ENCODE measurements around the gene HSPA4. TPM values are rescaled to one million over a fixed set of nuclear protein-coding genes. Genes with fewer than 3 reads are reported as not detected.
"Not testable (repeated sequence)": the region's sequence is repeated elsewhere in the genome, so short reads cannot be mapped to it uniquely, and the experiment has no call there.

HSPA4 gene
- total RNA-seq, 2 donors from 2014 or later, result 245 to 287 TPM

DNA sequence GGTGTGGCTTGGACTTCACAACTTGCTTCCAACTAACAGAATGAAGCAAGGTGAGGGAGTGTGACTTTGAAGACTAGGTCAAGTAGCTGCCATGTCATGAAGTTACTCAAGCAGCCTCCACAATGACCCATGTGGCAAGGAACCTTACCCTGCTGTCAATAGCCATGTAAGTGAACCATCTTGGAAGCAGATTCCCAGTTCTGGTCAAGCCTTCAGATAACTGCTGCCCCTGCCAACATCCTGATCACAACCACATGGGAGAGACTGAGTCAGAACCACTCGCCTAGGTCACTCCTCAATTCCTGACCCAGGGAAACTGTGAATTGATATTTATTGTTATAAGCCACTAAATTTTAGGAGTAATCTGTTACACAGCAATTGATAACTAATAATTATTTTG, 36.3 kb upstream of the HSPA4 start:
- no peak overlapping the region for H3K27ac Mint-ChIP-seq
- peaks cover 4% of the 10 kb centered on the region for H3K9me3 ChIP-seq (ENCODE audit: control insufficient read depth, low read length)
- H3K4me3 ChIP-seq (ENCODE audit: low read length), result no peak overlapping the region
- TF ChIP-seq, protein P1, sequence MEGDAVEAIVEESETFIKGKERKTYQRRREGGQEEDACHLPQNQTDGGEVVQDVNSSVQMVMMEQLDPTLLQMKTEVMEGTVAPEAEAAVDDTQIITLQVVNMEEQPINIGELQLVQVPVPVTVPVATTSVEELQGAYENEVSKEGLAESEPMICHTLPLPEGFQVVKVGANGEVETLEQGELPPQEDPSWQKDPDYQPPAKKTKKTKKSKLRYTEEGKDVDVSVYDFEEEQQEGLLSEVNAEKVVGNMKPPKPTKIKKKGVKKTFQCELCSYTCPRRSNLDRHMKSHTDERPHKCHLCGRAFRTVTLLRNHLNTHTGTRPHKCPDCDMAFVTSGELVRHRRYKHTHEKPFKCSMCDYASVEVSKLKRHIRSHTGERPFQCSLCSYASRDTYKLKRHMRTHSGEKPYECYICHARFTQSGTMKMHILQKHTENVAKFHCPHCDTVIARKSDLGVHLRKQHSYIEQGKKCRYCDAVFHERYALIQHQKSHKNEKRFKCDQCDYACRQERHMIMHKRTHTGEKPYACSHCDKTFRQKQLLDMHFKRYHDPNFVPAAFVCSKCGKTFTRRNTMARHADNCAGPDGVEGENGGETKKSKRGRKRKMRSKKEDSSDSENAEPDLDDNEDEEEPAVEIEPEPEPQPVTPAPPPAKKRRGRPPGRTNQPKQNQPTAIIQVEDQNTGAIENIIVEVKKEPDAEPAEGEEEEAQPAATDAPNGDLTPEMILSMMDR (conservative IDR thresholded peaks at IDR 0.05), result no peak
- no peak for DNase-seq
- WGBS, 2 experiments (ENCODE audit: insufficient coverage in 1 of 2, insufficient read length in 1 of 2), result 88% methylated on average over 1 of the region's 1 CpG; no CpG with 5 or more reads in 1 of the 2 experiments
- no peak overlapping the region for H3K9ac ChIP-seq (ENCODE audit: extremely low read depth, low read length, poor library complexity, severe bottlenecking)
- no peak overlapping the region for H3K27ac ChIP-seq (ENCODE audit: low read depth, low read length)
- peaks cover 6% of the 10 kb centered on the region for H3K4me1 Mint-ChIP-seq
- H3K27me3 ChIP-seq (ENCODE audit: control insufficient read depth, insufficient read depth, low read length, poor library complexity, severe bottlenecking), result no peaks in the 10 kb centered on the region
- no peak overlapping the region for H3K4me3 Mint-ChIP-seq
- peaks cover 6% of the 10 kb centered on the region for H3K9me3 Mint-ChIP-seq
- peaks cover 52% of the 10 kb centered on the region for H3K36me3 ChIP-seq (ENCODE audit: control insufficient read depth, insufficient read depth, low read length)
- H3K36me3 Mint-ChIP-seq (ENCODE audit: low read depth), result peaks cover 48% of the 10 kb centered on the region
- no peaks in the 10 kb centered on the region for H3K4me1 ChIP-seq (ENCODE audit: control insufficient read depth, insufficient read depth, low read length)
- H3K27me3 Mint-ChIP-seq (ENCODE audit: insufficient read depth), result no peaks in the 10 kb centered on the region

DNA sequence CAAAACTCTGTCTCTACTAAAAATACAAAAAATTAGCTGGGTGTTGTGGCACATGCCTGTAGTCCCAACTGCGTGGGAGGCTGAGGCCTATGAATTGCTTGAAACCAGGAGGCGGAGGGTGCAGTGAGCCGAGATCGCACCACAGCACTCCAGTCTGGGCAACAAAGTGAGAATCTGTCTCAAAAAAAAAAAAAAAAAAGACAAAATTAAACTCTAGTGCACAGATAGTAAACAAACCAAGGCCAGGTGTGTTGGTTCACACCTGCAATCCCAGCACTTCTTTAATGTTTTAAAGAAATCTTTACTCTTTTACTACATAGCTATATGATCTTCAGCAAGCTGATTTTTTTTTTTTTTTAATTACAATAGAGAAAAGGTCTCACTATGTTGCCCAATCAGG, 33.8 kb upstream of the HSPA4 start:
- H3K9ac ChIP-seq (ENCODE audit: extremely low read depth, low read length, poor library complexity, severe bottlenecking), result no peak overlapping the region
- Mint-ChIP-seq H3K4me1 (peaks cover 6% of the 10 kb centered on the region), H3K27me3 (ENCODE audit: insufficient read depth) (no peaks in the 10 kb centered on the region), H3K27ac (peak overlapping the region; percentile 17), H3K36me3 (ENCODE audit: low read depth) (peaks cover 51% of the 10 kb centered on the region), H3K9me3 (peaks cover 3% of the 10 kb centered on the region), H3K4me3 (no peak overlapping the region)
- TF ChIP-seq, protein P1 (conservative IDR thresholded peaks at IDR 0.05), result no peak
- no peak overlapping the region for H3K27ac ChIP-seq (ENCODE audit: low read depth, low read length)
- no peak for DNase-seq
- H3K4me3 ChIP-seq (ENCODE audit: low read length), result no peak overlapping the region
- no peaks in the 10 kb centered on the region for H3K27me3 ChIP-seq (ENCODE audit: control insufficient read depth, insufficient read depth, low read length, poor library complexity, severe bottlenecking)
- WGBS, 2 experiments (ENCODE audit: insufficient coverage in 1 of 2, insufficient read length in 1 of 2), result 96 to 100% methylated on average over 3 to 4 of the region's 4 CpGs
- H3K36me3 ChIP-seq (ENCODE audit: control insufficient read depth, insufficient read depth, low read length), result peaks cover 63% of the 10 kb centered on the region
- H3K4me1 ChIP-seq (ENCODE audit: control insufficient read depth, insufficient read depth, low read length), result no peaks in the 10 kb centered on the region
- no peaks in the 10 kb centered on the region for H3K9me3 ChIP-seq (ENCODE audit: control insufficient read depth, low read length)

DNA sequence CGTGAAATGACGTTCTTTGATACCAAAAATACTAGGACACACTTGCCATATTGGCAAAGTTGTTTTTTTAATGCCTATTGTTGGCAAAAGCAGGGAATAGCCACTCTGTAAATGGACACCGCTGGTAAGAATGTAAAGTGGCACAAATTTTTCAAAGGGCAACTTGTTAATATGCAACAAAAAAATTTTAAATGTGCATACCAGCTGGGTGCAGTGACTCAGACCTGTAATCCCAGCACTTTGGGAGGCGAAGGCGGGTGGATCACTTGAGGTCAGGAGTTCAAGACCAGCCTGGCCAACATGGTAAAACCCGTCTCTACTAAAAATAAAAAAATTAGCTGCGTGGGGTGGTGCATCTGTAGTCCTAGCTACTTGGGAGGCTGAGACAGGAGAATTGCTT, 32.3 kb upstream of the HSPA4 start:
- not testable (repeated sequence) for H3K9me3 Mint-ChIP-seq; H3K4me1 ChIP-seq (ENCODE audit: control insufficient read depth, insufficient read depth, low read length); H3K9ac ChIP-seq (ENCODE audit: extremely low read depth, low read length, poor library complexity, severe bottlenecking); H3K27ac ChIP-seq (ENCODE audit: low read depth, low read length); H3K9me3 ChIP-seq (ENCODE audit: control insufficient read depth, low read length); H3K27me3 ChIP-seq (ENCODE audit: control insufficient read depth, insufficient read depth, low read length, poor library complexity, severe bottlenecking); H3K27me3 Mint-ChIP-seq (ENCODE audit: insufficient read depth); H3K4me3 ChIP-seq (ENCODE audit: low read length); H3K4me3 Mint-ChIP-seq; H3K4me1 Mint-ChIP-seq; H3K27ac Mint-ChIP-seq; DNase-seq
- H3K36me3 Mint-ChIP-seq (ENCODE audit: low read depth), result peaks cover 51% of the 10 kb centered on the region
- 95 to 98% methylated on average over 7 of the region's 7 CpGs for WGBS, 2 experiments (ENCODE audit: insufficient coverage in 1 of 2, insufficient read length in 1 of 2)
- H3K36me3 ChIP-seq (ENCODE audit: control insufficient read depth, insufficient read depth, low read length), result peaks cover 67% of the 10 kb centered on the region

All from endodermal cell (in vitro differentiated cells).